Activated T-cell treated with anti-CD3 and anti-CD28 coated beads, Interleukin-2, amount 50 U/mL, for 24 hours (primary cell): Measurements from ENCODE around the gene NXN.
"Not testable (repeated sequence)": the region's sequence is repeated elsewhere in the genome, so short reads cannot be mapped to it uniquely, and the experiment has no call there.

Experiments
- DNase-seq: peaks from one replicate; pipeline ENCODE4 v3.0.0-alpha.2; 2020
- H3K27ac Mint-ChIP-seq: 2 replicates; pipeline ENCODE4 v1.8.0; 2020; ENCODE audit warnings: mild to moderate bottlenecking, mixed read lengths
- H3K27me3 Mint-ChIP-seq: 2 replicates; pipeline ENCODE4 v1.8.0; 2020; ENCODE audit warnings: mixed read lengths
- H3K36me3 Mint-ChIP-seq: 2 replicates; pipeline ENCODE4 v1.8.0; 2020; ENCODE audit warnings: low read depth, mixed read lengths
- H3K4me1 Mint-ChIP-seq: 2 replicates; pipeline ENCODE4 v1.8.0; 2020; ENCODE audit warnings: low read depth, mixed read lengths
- H3K4me3 Mint-ChIP-seq: 2 replicates; pipeline ENCODE4 v1.8.0; 2020; ENCODE audit warnings: mild to moderate bottlenecking, moderate library complexity, mixed read lengths
- H3K9me3 Mint-ChIP-seq: 2 replicates; pipeline ENCODE4 v1.8.0; 2020; ENCODE audit warnings: mixed read lengths

The NXN gene

GRCh38 chr17:935485-935884 lies 44.1 kb downstream of the NXN start:
- H3K9me3 Mint-ChIP-seq = no peaks in the 10 kb centered on the region
- H3K4me3 Mint-ChIP-seq = no peak overlapping the region
- no peak for DNase-seq
- no peaks in the 10 kb centered on the region for H3K4me1 Mint-ChIP-seq
- H3K27ac Mint-ChIP-seq = no peak overlapping the region
- H3K27me3 Mint-ChIP-seq = peaks cover 4% of the 10 kb centered on the region
- no peaks in the 10 kb centered on the region for H3K36me3 Mint-ChIP-seq

GRCh38 chr17:933312-934073 lies 46.1 kb downstream of the NXN start:
- peaks cover 4% of the 10 kb centered on the region for H3K27me3 Mint-ChIP-seq
- DNase-seq = no peak
- no peaks in the 10 kb centered on the region for H3K36me3 Mint-ChIP-seq
- no peaks in the 10 kb centered on the region for H3K9me3 Mint-ChIP-seq
- H3K27ac Mint-ChIP-seq = no peak overlapping the region
- H3K4me3 Mint-ChIP-seq = no peak overlapping the region
- H3K4me1 Mint-ChIP-seq = no peaks in the 10 kb centered on the region

- no peak overlapping the region for H3K27ac Mint-ChIP-seq
- no peaks in the 10 kb centered on the region for H3K4me1 Mint-ChIP-seq
Measured at GRCh38 chr17:930258-930657, 49.3 kb downstream of the NXN start.

GRCh38 chr17:929586-929985 lies 50.0 kb downstream of the NXN start:
- no peaks in the 10 kb centered on the region for H3K36me3 Mint-ChIP-seq
- no peaks in the 10 kb centered on the region for H3K4me1 Mint-ChIP-seq
- H3K4me3 Mint-ChIP-seq = no peak overlapping the region
- no peak overlapping the region for H3K27ac Mint-ChIP-seq
- H3K27me3 Mint-ChIP-seq = peaks cover 19% of the 10 kb centered on the region
- H3K9me3 Mint-ChIP-seq = no peaks in the 10 kb centered on the region
- no peak for DNase-seq

More at GRCh38 chr17:930258-930657, 49.3 kb downstream of the NXN start:
- H3K36me3 Mint-ChIP-seq = no peaks in the 10 kb centered on the region
- H3K4me3 Mint-ChIP-seq = no peak overlapping the region
- H3K27me3 Mint-ChIP-seq = peaks cover 17% of the 10 kb centered on the region
- H3K9me3 Mint-ChIP-seq = no peaks in the 10 kb centered on the region
- no peak for DNase-seq

GRCh38 chr17:927611-928461 lies 51.7 kb downstream of the NXN start:
- H3K27ac Mint-ChIP-seq = no peak overlapping the region
- no peaks in the 10 kb centered on the region for H3K9me3 Mint-ChIP-seq
- no peak for DNase-seq
- no peaks in the 10 kb centered on the region for H3K4me1 Mint-ChIP-seq
- H3K27me3 Mint-ChIP-seq = peaks cover 18% of the 10 kb centered on the region
- H3K36me3 Mint-ChIP-seq = no peaks in the 10 kb centered on the region
- no peak overlapping the region for H3K4me3 Mint-ChIP-seq

DNA sequence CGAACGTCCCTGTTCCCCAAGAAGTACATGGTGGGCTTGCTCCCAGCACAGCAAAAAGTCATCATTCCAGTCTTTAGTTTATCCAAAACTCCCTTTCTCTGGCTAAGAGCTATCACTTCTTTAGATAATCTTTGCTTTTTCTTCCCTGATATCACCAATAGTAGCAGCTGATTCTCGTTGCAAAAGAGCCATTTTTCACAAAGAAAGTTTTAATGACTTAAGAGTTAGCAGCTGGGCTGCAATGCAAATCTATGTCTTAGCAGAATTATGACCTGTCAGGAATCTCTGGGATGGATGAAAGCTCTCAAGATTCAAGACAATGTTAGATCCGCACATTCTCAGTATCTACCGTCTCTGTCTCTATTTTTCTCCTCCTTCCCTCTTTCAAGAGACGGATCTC lies 53.8 kb downstream of the NXN start:
- Mint-ChIP-seq H3K4me1 (no peaks in the 10 kb centered on the region), H3K27me3 (peaks cover 21% of the 10 kb centered on the region), H3K27ac (no peak overlapping the region), H3K9me3 (no peaks in the 10 kb centered on the region), H3K4me3 (no peak overlapping the region), H3K36me3 (no peaks in the 10 kb centered on the region)
- DNase-seq = no peak

- Mint-ChIP-seq H3K36me3 (no peaks in the 10 kb centered on the region), H3K27ac (no peak overlapping the region), H3K27me3 (peaks cover 21% of the 10 kb centered on the region), H3K4me1 (no peaks in the 10 kb centered on the region), H3K4me3 (no peak overlapping the region), H3K9me3 (no peaks in the 10 kb centered on the region)
- no peak for DNase-seq
Measured at GRCh38 chr17:924711-925475, 54.7 kb downstream of the NXN start.

DNA sequence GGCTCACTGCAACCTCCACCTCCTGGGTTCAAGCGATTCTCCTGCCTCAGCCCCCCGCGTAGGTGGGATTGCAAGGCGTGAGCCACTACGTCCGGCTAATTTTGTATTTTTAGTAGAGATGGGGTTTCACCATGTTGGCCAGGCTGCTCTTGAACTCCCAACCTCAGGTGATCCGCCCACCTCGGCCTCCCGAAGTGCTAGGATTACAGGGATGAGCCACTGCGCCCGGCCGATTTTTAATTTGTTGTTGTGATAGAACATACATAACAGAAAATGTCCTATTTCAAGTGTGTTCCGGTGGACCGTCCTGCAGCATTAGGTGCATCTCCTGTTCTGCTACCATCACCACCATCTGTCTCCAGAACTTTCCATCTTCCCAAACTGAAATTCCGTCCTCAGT lies 55.3 kb downstream of the NXN start:
- H3K27ac Mint-ChIP-seq, H3K36me3 Mint-ChIP-seq, H3K4me3 Mint-ChIP-seq, H3K4me1 Mint-ChIP-seq, H3K9me3 Mint-ChIP-seq, DNase-seq: not testable (repeated sequence)
- peaks cover 21% of the 10 kb centered on the region for H3K27me3 Mint-ChIP-seq

- Mint-ChIP-seq H3K36me3 (no peaks in the 10 kb centered on the region), H3K27ac (no peak overlapping the region), H3K4me1 (no peaks in the 10 kb centered on the region), H3K9me3 (no peaks in the 10 kb centered on the region), H3K4me3 (no peak overlapping the region), H3K27me3 (peaks cover 21% of the 10 kb centered on the region)
- DNase-seq = no peak
Measured at GRCh38 chr17:923633-924032, 55.9 kb downstream of the NXN start.

DNA sequence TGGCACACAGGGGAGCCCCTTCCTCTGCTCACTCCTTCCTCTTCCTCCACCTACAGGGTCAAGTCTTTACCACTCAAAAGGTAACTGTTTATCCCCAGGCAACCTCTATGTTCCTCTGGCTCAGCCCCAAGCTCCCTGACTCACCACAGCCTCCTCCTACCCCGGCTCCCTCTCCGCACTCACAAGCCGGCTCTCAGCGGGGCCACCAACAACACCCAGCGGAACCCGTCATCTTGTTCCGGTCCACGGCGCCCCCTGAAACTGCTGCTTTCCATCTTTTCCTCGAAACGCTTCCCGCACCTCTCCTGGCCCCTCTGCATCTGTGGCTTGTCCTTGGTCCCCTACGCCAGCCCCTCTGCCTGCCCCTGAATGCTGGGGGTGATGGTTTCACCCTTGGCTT lies 58.4 kb downstream of the NXN start:
- H3K9me3 Mint-ChIP-seq = no peaks in the 10 kb centered on the region
- H3K27me3 Mint-ChIP-seq = peaks cover 18% of the 10 kb centered on the region
- H3K4me1 Mint-ChIP-seq = no peaks in the 10 kb centered on the region
- DNase-seq = no peak
- no peak overlapping the region for H3K27ac Mint-ChIP-seq
- no peaks in the 10 kb centered on the region for H3K36me3 Mint-ChIP-seq
- H3K4me3 Mint-ChIP-seq = no peak overlapping the region

GRCh38 chr17:920190-920589 lies 59.4 kb downstream of the NXN start:
- Mint-ChIP-seq H3K27me3 (peaks cover 10% of the 10 kb centered on the region), H3K4me3 (no peak overlapping the region), H3K9me3 (no peaks in the 10 kb centered on the region), H3K4me1 (no peaks in the 10 kb centered on the region), H3K27ac (no peak overlapping the region), H3K36me3 (no peaks in the 10 kb centered on the region)
- DNase-seq = no peak

DNA sequence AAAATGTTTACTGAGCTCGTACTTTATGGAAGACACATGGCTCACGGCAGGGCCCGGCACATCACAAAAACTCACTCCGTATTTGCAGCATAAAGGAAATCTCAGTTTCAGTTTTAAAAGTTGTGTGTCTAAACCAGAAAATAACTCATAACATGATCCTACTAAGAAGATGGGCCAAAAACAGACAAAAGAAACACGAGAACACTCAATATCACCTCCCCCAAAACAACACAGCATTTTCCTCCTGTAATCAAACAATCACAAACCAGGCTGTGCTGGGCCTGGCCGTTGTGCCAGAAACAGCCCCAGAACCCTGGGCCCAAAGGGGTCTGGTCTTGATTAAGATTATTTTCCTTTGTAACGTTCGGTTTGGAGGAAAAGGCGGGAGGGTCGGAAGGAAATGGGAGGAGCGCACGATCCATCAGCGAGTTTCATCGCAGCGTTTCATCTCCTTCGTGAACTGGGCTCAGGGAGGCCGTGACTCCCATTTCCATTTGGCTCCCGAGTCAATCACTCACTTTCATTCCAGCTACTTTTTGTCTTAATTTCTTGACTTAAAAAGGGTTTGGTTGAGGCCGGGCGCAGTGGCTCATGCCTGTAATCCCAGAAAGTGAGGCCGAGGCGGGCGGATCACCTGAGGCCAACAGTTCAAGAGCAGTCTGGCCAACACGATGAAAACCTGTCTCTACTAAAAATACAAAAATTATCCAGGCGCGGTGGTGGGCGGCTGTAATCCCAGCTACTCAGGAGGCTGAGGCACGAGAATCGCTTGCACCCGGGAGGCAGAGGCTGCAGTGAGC lies 61.4 kb downstream of the NXN start:
- Mint-ChIP-seq H3K4me1 (no peaks in the 10 kb centered on the region), H3K9me3 (no peaks in the 10 kb centered on the region), H3K36me3 (no peaks in the 10 kb centered on the region), H3K27ac (no peak overlapping the region), H3K4me3 (no peak overlapping the region), H3K27me3 (peaks cover 13% of the 10 kb centered on the region)
- DNase-seq = no peak

GRCh38 chr17:917391-917811 lies 62.2 kb downstream of the NXN start:
- H3K27ac Mint-ChIP-seq = no peak overlapping the region
- no peaks in the 10 kb centered on the region for H3K9me3 Mint-ChIP-seq
- DNase-seq = no peak
- H3K4me1 Mint-ChIP-seq = no peaks in the 10 kb centered on the region
- H3K36me3 Mint-ChIP-seq = no peaks in the 10 kb centered on the region
- peaks cover 18% of the 10 kb centered on the region for H3K27me3 Mint-ChIP-seq
- H3K4me3 Mint-ChIP-seq = no peak overlapping the region

DNA sequence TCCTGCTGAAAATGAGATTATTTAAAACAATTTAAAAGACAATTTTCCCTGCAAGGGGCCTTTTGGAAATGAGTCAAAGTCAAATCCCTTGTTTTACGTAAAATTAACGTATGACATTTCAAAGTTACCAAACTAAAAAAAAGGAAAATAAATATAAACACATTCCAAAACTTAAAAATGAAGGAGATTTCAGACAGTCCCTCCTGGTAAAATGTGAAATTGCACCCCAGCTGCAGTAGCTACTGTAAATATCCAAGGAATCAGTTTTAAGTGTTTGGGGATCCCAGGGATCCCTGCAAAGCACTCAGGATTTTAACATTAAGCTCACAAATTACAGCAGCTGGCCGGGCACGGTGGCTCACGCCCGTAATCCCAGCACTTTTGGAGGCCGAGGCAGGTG lies 63.3 kb downstream of the NXN start:
- Mint-ChIP-seq H3K36me3 (no peaks in the 10 kb centered on the region), H3K27me3 (peaks cover 21% of the 10 kb centered on the region), H3K4me3 (no peak overlapping the region), H3K9me3 (no peaks in the 10 kb centered on the region), H3K27ac (no peak overlapping the region), H3K4me1 (no peaks in the 10 kb centered on the region)
- no peak for DNase-seq
